GM19452 (cell line): ENCODE measurements around the gene ITGA7.

Source experiments
- ATAC-seq: cut with Tn5 transposase; IDR thresholded peaks from one replicate; pipeline ENCODE4 v1.9.1; 2021; ENCODE audit not compliant: unreplicated experiment

ITGA7 gene, protein sequence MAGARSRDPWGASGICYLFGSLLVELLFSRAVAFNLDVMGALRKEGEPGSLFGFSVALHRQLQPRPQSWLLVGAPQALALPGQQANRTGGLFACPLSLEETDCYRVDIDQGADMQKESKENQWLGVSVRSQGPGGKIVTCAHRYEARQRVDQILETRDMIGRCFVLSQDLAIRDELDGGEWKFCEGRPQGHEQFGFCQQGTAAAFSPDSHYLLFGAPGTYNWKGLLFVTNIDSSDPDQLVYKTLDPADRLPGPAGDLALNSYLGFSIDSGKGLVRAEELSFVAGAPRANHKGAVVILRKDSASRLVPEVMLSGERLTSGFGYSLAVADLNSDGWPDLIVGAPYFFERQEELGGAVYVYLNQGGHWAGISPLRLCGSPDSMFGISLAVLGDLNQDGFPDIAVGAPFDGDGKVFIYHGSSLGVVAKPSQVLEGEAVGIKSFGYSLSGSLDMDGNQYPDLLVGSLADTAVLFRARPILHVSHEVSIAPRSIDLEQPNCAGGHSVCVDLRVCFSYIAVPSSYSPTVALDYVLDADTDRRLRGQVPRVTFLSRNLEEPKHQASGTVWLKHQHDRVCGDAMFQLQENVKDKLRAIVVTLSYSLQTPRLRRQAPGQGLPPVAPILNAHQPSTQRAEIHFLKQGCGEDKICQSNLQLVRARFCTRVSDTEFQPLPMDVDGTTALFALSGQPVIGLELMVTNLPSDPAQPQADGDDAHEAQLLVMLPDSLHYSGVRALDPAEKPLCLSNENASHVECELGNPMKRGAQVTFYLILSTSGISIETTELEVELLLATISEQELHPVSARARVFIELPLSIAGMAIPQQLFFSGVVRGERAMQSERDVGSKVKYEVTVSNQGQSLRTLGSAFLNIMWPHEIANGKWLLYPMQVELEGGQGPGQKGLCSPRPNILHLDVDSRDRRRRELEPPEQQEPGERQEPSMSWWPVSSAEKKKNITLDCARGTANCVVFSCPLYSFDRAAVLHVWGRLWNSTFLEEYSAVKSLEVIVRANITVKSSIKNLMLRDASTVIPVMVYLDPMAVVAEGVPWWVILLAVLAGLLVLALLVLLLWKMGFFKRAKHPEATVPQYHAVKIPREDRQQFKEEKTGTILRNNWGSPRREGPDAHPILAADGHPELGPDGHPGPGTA

DNA sequence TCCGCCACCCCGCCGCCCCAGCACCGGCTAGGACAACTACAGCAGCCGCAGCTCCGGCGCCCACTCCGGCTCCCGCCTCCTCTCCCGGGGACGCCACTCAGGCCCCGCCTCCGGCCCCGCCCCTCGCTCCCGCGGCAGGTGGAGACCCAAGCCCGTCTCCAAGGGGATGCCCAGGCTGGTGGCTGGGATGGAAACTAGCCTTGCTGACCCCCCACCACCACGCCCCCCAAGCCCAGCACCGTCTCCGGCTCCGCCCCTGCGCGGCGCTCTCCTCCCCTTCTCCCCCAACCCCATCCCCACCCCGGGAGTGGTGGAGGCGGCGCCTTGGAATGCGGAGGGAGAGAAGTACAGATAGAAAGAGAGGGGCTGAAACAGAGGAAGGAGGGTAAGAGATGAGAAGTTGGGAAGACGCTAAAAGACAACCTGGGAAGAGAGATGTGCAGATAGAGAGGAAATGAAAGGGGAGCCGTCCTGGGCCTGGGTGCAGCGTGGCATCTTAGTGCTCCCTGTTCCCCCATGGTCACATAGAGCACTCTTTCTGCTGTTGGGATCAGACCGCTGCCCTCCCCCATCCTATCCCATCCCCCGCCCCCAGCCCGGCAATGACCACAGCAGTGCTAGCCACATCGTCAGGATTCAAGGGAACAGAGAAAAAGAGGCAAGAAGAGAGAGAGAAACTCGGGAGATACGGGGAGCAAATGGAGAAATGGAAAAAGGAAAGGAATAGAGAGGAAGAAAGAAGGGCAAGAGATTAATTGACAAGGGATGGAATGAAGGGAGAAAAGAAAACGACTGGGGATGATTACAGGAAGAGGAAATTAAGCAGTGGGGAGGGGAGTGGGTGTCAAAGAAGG lies at the start of gene ITGA7:
Gene ITGA7, minus strand, starts transcription at position 64 of the 854 bp plus-strand sequence. CDS start 222 bp downstream, outside the sequence.
- ATAC-seq, result peak; percentile 48

DNA sequence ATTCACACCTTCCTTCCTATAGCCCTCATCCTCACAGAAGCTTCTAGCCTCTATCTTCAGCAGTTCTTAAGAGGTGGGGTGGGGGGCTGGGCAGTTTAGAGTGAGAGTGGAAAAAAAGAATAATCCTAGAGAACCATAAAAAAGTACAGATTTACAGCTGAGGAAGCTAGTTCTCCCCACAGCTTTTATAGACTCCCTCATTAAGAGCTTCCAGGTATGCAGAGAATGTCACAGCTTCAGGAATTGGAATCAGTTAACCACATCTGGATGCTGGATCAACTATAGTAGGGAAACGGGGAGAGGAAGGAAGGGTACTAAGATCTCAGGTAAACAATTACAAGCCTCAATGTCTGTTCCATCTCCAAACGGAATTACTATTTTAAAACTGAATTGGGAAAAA lies 47.5 kb upstream of the ITGA7 start:
- ATAC-seq, result no peak

DNA sequence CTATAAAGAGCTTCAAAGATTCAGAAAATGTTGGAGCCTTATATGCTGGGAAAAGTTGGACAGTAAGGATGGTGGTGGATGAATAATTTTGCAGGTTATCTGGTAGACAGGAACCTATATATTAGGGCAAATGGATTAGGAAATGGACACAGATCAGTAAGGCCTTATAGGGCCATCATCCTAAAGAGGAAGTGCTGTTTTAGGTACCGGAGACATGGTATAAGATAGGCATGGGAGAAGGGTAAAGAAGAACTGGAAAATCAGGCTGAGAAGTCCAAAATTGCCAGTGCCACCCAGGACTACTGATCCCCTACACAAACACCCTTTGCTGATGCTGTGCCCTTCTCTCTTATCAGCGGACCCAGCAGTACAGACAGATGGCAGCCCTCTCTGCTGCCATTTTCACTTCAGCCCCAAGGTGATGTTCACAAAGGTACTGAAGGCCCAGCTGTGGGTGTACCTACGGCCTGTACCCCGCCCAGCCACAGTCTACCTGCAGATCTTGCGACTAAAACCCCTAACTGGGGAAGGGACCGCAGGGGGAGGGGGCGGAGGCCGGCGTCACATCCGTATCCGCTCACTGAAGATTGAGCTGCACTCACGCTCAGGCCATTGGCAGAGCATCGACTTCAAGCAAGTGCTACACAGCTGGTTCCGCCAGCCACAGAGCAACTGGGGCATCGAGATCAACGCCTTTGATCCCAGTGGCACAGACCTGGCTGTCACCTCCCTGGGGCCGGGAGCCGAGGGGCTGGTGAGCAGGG lies 40.7 kb upstream of the ITGA7 start:
- ATAC-seq, result no peak

DNA sequence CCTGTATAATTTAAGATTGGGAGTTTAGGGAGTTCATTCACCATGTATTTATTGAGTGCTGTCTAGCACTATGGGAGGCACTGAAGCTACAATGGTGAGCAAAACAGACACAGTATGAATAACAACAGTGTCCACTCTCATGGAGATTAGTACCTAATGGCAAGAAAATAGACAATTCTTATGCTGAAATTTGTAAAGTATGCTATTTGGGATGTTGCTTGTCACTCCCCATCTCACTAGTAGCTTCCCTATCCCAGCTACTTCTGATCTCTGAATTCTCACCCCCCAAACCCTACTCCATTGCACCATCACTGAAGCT lies 39.2 kb upstream of the ITGA7 start:
- ATAC-seq, result no peak

DNA sequence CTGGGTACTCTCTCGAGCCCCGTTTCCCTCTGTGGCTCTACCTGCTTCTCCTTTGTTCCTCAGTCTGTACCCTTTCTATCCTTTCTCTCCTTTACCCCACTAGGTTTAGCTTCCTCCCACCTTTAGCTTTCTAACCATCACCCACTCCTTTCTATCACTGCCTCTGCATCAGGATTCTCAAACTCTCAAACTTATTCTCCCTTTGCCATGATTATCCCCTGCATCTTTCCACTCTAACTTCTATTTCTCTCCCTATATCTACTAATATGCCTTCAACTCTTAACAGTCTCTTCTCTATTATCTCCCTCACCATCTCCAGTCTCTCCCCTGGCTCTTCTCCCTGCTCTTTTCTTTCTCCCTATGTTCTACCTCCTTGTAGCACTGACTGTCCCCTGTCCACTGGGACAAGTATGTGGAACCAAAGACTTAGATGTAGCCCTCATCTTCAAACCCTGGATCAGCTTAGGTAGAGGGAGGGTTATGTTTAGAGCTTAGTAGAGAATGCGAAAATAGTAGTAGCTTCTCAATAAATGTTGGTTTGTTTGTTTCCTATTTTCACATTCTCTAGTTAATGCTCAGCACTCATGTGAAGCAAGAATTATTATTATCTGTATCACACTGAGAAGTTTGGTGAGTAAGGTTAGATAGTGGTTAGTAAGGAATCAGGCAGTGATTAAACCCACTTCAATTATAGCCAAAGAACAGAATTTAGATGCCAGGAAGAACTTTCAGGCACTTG lies 38.6 kb upstream of the ITGA7 start:
- ATAC-seq, result no peak

DNA sequence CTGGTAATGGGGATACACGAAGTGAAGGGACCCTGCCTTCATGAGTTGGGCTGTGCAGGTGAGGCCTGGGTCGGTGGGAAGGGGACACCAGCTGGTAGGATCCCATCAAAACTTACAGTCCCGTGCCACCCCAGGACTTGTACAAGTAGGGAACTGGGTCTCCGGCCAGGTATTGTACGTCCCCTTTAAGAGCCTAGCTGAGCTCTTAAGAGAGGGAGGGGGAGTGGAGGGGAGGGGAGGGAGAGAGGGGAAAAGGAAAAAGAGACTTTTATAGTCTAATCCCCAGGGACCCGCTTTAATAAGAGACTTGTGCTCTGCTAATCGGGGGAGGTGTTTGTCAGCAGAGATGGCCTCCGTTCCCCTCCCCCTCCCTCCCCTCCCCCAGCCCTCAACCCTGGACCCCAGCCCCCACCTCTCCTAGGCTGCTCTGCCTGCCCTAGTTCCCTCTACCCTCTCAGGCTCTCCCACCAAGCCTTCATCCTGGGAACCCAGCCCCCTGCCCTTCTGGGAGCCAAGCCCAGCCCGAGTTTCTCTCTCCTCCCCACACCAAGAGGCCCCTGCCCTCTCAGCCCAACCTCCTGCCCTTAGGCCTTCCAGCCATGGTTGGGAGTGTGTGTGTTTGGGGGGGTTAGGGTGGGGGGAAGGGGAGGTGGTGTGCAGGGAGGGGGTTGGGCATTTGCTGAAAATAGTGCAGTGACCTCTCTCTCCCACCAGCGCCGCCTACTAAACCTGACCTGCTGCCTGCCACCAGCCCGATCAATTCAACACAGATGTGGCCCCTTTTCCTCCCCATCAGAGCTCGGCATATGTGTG lies 37.9 kb upstream of the ITGA7 start:
- ATAC-seq, result no peak

DNA sequence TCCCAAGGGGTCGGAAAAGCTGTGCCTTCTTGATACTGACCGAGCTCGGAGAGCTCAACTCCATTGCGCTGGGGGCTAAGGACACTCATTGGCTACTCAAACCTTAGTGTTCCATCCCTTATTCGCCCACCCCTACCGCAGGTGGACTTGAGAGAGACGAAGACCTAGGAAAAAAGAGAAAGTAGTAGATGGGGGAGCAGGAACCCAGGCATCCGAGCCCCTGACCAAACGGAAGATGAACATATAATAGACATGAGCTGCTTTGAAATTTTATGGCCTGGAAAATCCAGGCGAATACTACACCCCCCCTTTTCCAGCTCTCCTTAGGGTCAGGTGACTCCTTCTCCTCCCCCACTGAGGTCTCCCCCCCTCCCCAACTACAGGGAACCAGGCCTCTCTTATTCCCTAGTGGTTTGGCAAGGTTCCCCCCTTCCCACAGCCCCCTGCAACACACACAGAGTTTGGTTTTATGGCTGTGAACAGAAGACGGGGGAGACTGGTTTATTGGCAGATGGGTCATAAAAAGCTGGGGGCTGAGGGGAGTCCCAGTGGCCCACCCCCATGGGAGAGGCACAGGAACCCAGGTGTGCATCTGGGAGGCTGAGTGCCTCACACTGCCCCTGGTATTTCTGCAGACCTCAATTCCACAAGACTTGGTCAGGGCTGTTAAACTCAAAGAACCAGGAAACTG lies 36.8 kb upstream of the ITGA7 start:
- ATAC-seq, result no peak

DNA sequence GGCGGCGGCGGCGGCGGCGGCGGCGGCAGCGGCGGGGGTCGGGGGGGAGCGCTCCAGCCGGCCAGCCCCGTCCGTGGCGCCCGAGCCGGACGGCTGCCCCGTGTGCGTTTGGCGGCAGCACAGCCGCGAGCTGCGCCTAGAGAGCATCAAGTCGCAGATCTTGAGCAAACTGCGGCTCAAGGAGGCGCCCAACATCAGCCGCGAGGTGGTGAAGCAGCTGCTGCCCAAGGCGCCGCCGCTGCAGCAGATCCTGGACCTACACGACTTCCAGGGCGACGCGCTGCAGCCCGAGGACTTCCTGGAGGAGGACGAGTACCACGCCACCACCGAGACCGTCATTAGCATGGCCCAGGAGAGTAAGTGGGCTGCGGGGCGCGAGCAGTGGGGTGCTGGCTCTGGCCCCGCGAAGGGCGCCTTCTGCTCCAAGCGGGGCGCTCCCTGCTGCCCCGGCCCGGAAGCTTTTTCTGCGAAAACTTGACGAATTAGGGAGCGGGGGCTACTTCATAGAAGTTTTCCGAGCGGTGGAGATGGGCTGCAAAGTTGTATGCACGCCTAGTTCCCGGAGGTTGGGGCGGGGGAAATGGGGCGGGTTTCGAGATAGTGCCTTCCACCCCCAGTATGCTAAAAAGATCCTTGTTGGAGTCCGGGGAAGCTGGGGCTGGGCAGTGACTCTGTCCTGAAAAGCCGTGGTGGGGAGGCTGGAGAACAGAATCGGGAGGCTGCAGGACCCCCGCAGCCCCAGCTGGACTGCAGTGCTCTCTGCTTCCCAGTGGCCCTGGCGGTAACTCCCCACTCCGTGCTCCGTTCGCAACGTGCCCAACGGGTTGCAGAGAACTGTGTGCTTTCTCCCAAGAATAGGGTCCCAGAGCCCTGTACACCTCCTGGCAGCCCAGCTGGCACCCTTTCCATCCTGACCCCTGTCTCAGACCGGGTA lies 36.0 kb upstream of the ITGA7 start:
- ATAC-seq, result peak; percentile 45

DNA sequence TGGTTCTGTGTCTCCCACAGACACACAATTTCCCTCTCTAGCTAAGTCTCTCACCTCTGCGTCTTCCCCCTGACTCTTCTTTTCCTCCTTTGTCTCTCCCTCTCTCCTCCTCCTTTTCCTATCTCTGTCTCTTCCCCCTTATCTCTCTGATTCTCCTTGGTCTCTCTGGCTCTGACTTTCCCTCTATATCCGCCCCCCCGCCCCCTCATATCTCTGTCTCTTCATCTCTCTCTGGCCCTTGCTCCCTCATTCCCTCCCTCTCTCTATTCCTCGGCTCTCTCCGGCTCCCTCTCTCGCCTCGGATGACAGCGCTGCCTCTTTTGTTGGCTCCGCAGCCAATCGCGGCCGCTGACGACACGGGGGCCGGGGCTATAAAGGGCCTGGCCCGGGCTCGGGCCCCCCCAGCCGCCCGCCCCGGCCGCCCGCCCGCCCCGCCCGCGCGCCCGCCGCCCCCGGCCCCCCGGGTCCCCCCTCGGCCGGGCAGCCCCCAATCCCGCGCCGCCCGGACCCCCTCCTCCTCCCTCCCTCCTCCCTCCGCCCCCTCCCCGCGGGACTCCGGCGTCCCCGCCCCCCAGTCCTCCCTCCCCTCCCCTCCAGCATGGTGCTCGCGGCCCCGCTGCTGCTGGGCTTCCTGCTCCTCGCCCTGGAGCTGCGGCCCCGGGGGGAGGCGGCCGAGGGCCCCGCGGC lies 35.2 kb upstream of the ITGA7 start, which contains the start of gene GDF11:
Gene GDF11, plus strand, starts transcription at position 404 of the 687 bp plus-strand sequence. Its CDS starts 195 bp downstream, at position 599.
- ATAC-seq, result peak; percentile 20

DNA sequence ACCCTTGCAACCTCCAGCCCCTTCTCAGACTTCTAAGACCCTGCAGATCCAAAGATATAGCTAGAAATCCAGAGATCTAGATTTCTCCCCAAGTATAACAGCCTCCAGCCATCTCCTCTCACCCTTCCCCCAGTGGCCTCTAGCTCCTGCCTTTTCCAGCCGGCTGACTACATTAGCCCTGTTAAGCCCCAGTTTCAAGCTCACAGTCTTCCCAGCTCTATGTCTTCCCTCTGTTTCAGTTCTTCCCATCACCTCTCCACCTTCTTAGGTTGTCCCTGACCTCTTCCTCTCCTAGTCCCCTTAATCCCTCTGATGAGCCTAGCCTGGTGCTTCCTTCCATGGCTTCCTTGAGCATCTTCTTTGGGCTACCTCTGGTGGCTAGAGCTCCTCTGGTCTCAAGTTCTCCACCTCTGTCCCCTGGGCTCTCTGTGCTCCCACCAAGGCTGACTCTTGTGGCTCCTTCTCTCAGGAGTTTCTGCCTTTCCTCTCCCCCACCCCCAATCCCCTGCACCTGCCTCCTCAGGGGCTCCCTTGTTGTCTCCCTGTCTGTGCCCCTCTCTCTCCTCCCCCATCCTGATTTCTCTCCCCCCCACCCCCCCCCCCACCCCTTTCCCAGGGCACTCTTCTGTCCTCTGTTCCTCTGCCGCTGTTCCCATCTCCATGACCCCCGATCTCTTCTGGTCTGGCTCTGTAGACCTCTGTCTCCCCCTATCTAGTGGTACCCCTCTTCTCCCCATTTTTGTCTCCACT lies 34.4 kb upstream of the ITGA7 start:
- no peak for ATAC-seq

DNA sequence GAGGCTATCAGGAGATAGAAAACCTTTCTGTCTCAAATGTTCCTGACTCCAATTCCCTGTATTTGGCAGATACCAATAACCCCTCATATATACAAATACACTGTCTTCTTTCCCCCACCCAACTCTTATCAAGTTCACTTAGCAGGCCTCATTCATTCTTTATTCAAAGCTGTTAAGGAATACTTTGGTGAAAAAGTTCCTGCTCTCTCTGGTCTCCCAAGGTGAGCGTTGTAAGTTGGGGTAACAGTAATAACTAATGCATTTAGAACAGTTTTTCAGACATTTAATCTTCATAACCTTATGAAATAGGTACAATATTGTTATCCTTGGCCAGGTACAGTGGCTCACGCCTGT lies 31.3 kb upstream of the ITGA7 start:
- ATAC-seq, result no peak

DNA sequence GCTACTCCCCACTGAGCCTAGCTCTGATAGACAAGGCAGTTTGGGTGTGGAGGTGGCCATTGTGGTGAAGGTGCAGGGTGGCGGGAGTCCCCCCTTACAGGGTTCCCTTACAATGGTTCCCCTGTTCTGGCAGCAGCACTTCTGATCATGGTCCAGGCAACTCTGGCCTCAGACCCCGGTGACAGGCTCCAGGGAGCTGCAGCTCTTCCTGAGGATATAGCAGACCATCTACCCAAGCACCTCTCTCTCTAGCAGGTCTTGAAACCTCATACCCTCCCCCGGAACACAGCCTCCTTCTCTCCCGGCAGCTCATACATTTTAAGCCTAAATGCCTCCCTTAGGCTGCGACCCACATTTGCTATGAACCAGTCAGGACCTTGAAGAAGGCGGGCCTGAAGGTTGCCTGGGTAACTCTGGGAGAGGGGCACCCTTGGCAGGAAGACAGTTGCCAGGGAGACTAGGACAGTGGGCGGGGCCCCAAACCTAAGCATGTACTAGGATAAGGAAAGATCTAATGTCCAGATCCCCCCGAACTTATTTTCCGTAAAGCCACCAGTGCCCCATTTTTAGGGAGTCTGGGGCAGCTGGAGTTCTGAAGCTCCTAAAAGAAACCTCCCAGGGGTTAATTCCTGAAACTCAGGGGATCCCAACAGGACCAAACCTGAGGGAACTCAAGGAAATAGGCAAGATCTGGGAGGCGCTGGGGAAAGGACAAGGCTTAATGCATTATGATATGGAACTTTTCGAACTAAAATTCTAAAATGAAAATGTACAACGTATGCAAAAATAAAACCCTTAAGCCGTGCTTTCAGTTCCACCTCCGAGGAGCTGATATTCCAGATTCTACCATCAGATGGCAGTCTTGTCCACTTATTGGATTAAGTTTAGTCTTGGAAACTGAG lies 30.7 kb upstream of the ITGA7 start:
- ATAC-seq, result peak; percentile 82

DNA sequence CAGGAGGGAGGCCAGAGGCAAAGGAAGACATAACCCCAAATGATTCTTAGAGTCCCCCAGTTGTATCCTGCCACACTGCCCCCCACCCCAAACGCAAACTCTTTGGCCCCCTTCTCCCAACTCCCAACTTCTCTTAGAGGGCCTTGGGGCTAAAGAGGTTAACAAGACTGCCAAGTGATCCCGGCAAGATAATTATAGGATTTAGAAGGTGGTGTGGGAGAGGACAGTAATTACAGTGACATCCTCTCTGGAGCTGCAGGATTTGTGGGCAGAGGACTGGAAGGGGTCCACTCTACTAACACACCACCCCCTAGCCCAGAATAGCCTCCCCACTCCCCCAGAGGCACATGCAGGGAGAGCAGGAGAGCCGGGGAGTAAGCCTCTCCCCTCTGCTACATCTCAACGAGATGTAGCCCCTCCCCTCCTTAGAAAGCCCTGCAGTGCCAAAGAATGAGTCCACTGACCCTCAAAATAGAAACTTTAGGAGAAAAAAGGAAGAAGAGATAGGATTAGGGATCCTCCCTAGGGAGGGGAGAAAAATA lies 29.9 kb upstream of the ITGA7 start:
- ATAC-seq, result no peak
